Measurements from ENCODE around the gene NXT1.
"Not testable (repeated sequence)": the region's sequence is repeated elsewhere in the genome, so short reads cannot be mapped to it uniquely, and the experiment has no call there.

The NXT1 gene

GRCh38 chr20:23341073-23341472 lies 9.5 kb upstream of the NXT1 start:
- no peak for DNase-seq
- H3K9me3 Mint-ChIP-seq = no peaks in the 10 kb centered on the region
- no peak overlapping the region for H3K27ac Mint-ChIP-seq
- no peaks in the 10 kb centered on the region for H3K4me1 Mint-ChIP-seq (ENCODE audit: low read depth)
- H3K4me3 Mint-ChIP-seq = no peak overlapping the region
- no peaks in the 10 kb centered on the region for H3K27me3 Mint-ChIP-seq
- no peaks in the 10 kb centered on the region for H3K36me3 Mint-ChIP-seq (ENCODE audit: low read depth)

GRCh38 chr20:23343590-23343989 lies 7.0 kb upstream of the NXT1 start:
- Mint-ChIP-seq H3K4me3 (no peak overlapping the region), H3K27ac (no peak overlapping the region), H3K27me3 (no peaks in the 10 kb centered on the region), H3K4me1 (ENCODE audit: low read depth) (peaks cover 5% of the 10 kb centered on the region), H3K9me3 (no peaks in the 10 kb centered on the region), H3K36me3 (ENCODE audit: low read depth) (no peaks in the 10 kb centered on the region)
- no peak for DNase-seq

GRCh38 chr20:23344336-23344735 lies 6.3 kb upstream of the NXT1 start:
- DNase-seq = no peak
- Mint-ChIP-seq H3K36me3 (ENCODE audit: low read depth) (no peaks in the 10 kb centered on the region), H3K4me1 (ENCODE audit: low read depth) (peaks cover 13% of the 10 kb centered on the region), H3K27me3 (no peaks in the 10 kb centered on the region), H3K4me3 (no peak overlapping the region), H3K27ac (no peak overlapping the region), H3K9me3 (no peaks in the 10 kb centered on the region)

GRCh38 chr20:23346002-23346401 lies 4.6 kb upstream of the NXT1 start:
- Mint-ChIP-seq H3K4me3 (no peak overlapping the region), H3K27me3 (no peaks in the 10 kb centered on the region), H3K36me3 (ENCODE audit: low read depth) (peaks cover 6% of the 10 kb centered on the region), H3K4me1 (ENCODE audit: low read depth) (peaks cover 18% of the 10 kb centered on the region), H3K27ac (no peak overlapping the region), H3K9me3 (no peaks in the 10 kb centered on the region)
- no peak for DNase-seq

- no peaks in the 10 kb centered on the region for H3K27me3 Mint-ChIP-seq
- peaks cover 22% of the 10 kb centered on the region for H3K36me3 Mint-ChIP-seq (ENCODE audit: low read depth)
- no peak overlapping the region for H3K4me3 Mint-ChIP-seq
- no peak overlapping the region for H3K27ac Mint-ChIP-seq
- H3K4me1 Mint-ChIP-seq (ENCODE audit: low read depth) = peaks cover 30% of the 10 kb centered on the region
- H3K9me3 Mint-ChIP-seq = no peaks in the 10 kb centered on the region
- no peak for DNase-seq
Measured at GRCh38 chr20:23347791-23348190, 2.8 kb upstream of the NXT1 start.

- Mint-ChIP-seq H3K4me3 (peak overlapping the region; percentile 40), H3K27ac (peak overlapping the region; percentile 100), H3K4me1 (ENCODE audit: low read depth) (peaks cover 33% of the 10 kb centered on the region), H3K36me3 (ENCODE audit: low read depth) (peaks cover 28% of the 10 kb centered on the region)
- not testable (repeated sequence) for H3K9me3 Mint-ChIP-seq, DNase-seq, H3K27me3 Mint-ChIP-seq
Measured at GRCh38 chr20:23348510-23348909, 2.1 kb upstream of the NXT1 start.

- Mint-ChIP-seq H3K4me3 (peak overlapping the region; percentile 86), H3K9me3 (no peaks in the 10 kb centered on the region), H3K27ac (peak overlapping the region; percentile 100), H3K4me1 (ENCODE audit: low read depth) (peaks cover 42% of the 10 kb centered on the region), H3K27me3 (no peaks in the 10 kb centered on the region), H3K36me3 (ENCODE audit: low read depth) (peaks cover 39% of the 10 kb centered on the region)
- DNase-seq = peak; percentile 42
Measured at GRCh38 chr20:23349338-23350195, 1.0 kb upstream of the NXT1 start.

GRCh38 chr20:23350904-23351838 lies 580 bp downstream of the NXT1 start:
- peaks cover 44% of the 10 kb centered on the region for H3K4me1 Mint-ChIP-seq (ENCODE audit: low read depth)
- H3K4me3 Mint-ChIP-seq = peak overlapping the region; percentile 86
- no peaks in the 10 kb centered on the region for H3K9me3 Mint-ChIP-seq
- DNase-seq = peak; percentile 73
- no peaks in the 10 kb centered on the region for H3K27me3 Mint-ChIP-seq
- peaks cover 54% of the 10 kb centered on the region for H3K36me3 Mint-ChIP-seq (ENCODE audit: low read depth)
- peak overlapping the region; percentile 100 for H3K27ac Mint-ChIP-seq

- no peaks in the 10 kb centered on the region for H3K27me3 Mint-ChIP-seq
- DNase-seq = no peak
- no peak overlapping the region for H3K27ac Mint-ChIP-seq
- H3K4me1 Mint-ChIP-seq (ENCODE audit: low read depth) = peaks cover 58% of the 10 kb centered on the region
- peaks cover 53% of the 10 kb centered on the region for H3K36me3 Mint-ChIP-seq (ENCODE audit: low read depth)
- no peaks in the 10 kb centered on the region for H3K9me3 Mint-ChIP-seq
- no peak overlapping the region for H3K4me3 Mint-ChIP-seq
Measured at GRCh38 chr20:23356203-23356602, 5.6 kb downstream of the NXT1 start.

- peaks cover 50% of the 10 kb centered on the region for H3K4me1 Mint-ChIP-seq (ENCODE audit: low read depth)
- DNase-seq = peak; percentile 100
- no peaks in the 10 kb centered on the region for H3K27me3 Mint-ChIP-seq
- peak overlapping the region; percentile 92 for H3K4me3 Mint-ChIP-seq
- no peaks in the 10 kb centered on the region for H3K9me3 Mint-ChIP-seq
- peaks cover 45% of the 10 kb centered on the region for H3K36me3 Mint-ChIP-seq (ENCODE audit: low read depth)
- peak overlapping the region; percentile 97 for H3K27ac Mint-ChIP-seq
Measured at GRCh38 chr20:23357767-23358562, 7.4 kb downstream of the NXT1 start.

GRCh38 chr20:23358563-23358906 lies 7.9 kb downstream of the NXT1 start:
- Mint-ChIP-seq H3K4me3 (peak overlapping the region; percentile 70), H3K4me1 (ENCODE audit: low read depth) (peaks cover 54% of the 10 kb centered on the region), H3K27ac (peak overlapping the region; percentile 91), H3K9me3 (no peaks in the 10 kb centered on the region), H3K27me3 (no peaks in the 10 kb centered on the region), H3K36me3 (ENCODE audit: low read depth) (peaks cover 45% of the 10 kb centered on the region)
- DNase-seq = no peak

- peak overlapping the region; percentile 70 for H3K4me3 Mint-ChIP-seq
- H3K27me3 Mint-ChIP-seq = no peaks in the 10 kb centered on the region
- H3K9me3 Mint-ChIP-seq = no peaks in the 10 kb centered on the region
- DNase-seq = no peak
- H3K36me3 Mint-ChIP-seq (ENCODE audit: low read depth) = peaks cover 41% of the 10 kb centered on the region
- H3K4me1 Mint-ChIP-seq (ENCODE audit: low read depth) = peaks cover 55% of the 10 kb centered on the region
- H3K27ac Mint-ChIP-seq = peak overlapping the region; percentile 91
Measured at GRCh38 chr20:23358923-23359593, 8.5 kb downstream of the NXT1 start.

GRCh38 chr20:23360531-23360930 lies 9.9 kb downstream of the NXT1 start:
- H3K27me3 Mint-ChIP-seq = no peaks in the 10 kb centered on the region
- no peaks in the 10 kb centered on the region for H3K9me3 Mint-ChIP-seq
- peak overlapping the region; percentile 81 for H3K4me3 Mint-ChIP-seq
- peak overlapping the region; percentile 94 for H3K27ac Mint-ChIP-seq
- peaks cover 41% of the 10 kb centered on the region for H3K36me3 Mint-ChIP-seq (ENCODE audit: low read depth)
- DNase-seq = no peak
- H3K4me1 Mint-ChIP-seq (ENCODE audit: low read depth) = peaks cover 62% of the 10 kb centered on the region

- Mint-ChIP-seq H3K9me3 (no peaks in the 10 kb centered on the region), H3K4me1 (ENCODE audit: low read depth) (peaks cover 67% of the 10 kb centered on the region)
Measured at GRCh38 chr20:23361119-23361475, 10.5 kb downstream of the NXT1 start.

More at GRCh38 chr20:23361119-23361475, 10.5 kb downstream of the NXT1 start:
- H3K36me3 Mint-ChIP-seq (ENCODE audit: low read depth) = peaks cover 38% of the 10 kb centered on the region
- H3K27ac Mint-ChIP-seq = peak overlapping the region; percentile 94
- DNase-seq = no peak
- H3K27me3 Mint-ChIP-seq = no peaks in the 10 kb centered on the region
- H3K4me3 Mint-ChIP-seq = peak overlapping the region; percentile 81
